SU-DHL-6 (cell line): Measurements from ENCODE around the gene EXOC3.
A peak's percentile ranks its signal among the peaks of the same experiment; 100 is the strongest.

Experiments used
- H2AFZ ChIP-seq: fragments of 200-600 bp; sonication (generic); 2 replicates; pipeline ENCODE4 v1.6.1; 2014; ENCODE audit warnings: low read depth, mild to moderate bottlenecking, moderate library complexity, mixed read lengths, antibody characterized with exemption, low read length; ENCODE audit not compliant: severe bottlenecking
- H3F3A ChIP-seq: fragments of 200-600 bp; shearing (Covaris generic); 2 replicates; pipeline ENCODE4 v1.6.0; 2016; ENCODE audit warnings: antibody characterized with exemption, mild to moderate bottlenecking; ENCODE audit not compliant: insufficient read depth
- H3K27ac ChIP-seq: fragments of 200-600 bp; sonication (generic); 2 replicates; pipeline ENCODE4 v1.5.1; 2016; ENCODE audit warnings: low read depth, mild to moderate bottlenecking, low read length, moderate library complexity, mixed read lengths
- H3K27me3 ChIP-seq: fragments of 200-600 bp; sonication (generic), shearing (Covaris generic); 2 replicates; pipeline ENCODE4 v1.6.0; 2014; ENCODE audit warnings: mild to moderate bottlenecking, low read length
- H3K36me3 ChIP-seq: fragments of 200-600 bp; sonication (generic); 2 replicates; pipeline ENCODE4 v1.6.1; 2014; ENCODE audit warnings: mild to moderate bottlenecking, low read length, mixed read lengths
- H3K4me2 ChIP-seq: fragments of 300-600, 200-600 bp; shearing (Covaris generic), sonication (generic); 2 replicates; pipeline ENCODE4 v1.6.0; 2014; ENCODE audit warnings: low read length, low read depth, mild to moderate bottlenecking; ENCODE audit not compliant: poor library complexity, severe bottlenecking
- H3K4me3 ChIP-seq: fragments of 200-600 bp; sonication (generic); 2 replicates; pipeline ENCODE4 v1.5.1; 2014; ENCODE audit warnings: antibody characterized with exemption, low read length, mild to moderate bottlenecking, mixed read lengths; ENCODE audit not compliant: insufficient read depth, poor library complexity, severe bottlenecking
- H3K79me2 ChIP-seq: fragments of 200-600 bp; sonication (generic); 2 replicates; pipeline ENCODE4 v1.6.1; 2014; ENCODE audit warnings: mild to moderate bottlenecking, low read length, moderate library complexity; ENCODE audit not compliant: insufficient read depth
- H3K9ac ChIP-seq: fragments of 200-600 bp; sonication (generic); 2 replicates; pipeline ENCODE4 v1.7.0; 2014; ENCODE audit warnings: mild to moderate bottlenecking, low read length
- H3K9me2 ChIP-seq: fragments of 200-600 bp; sonication (generic); replicated peaks from 2 replicates; pipeline ENCODE4 v1.6.1; 2014; ENCODE audit warnings: low read length; ENCODE audit not compliant: insufficient read depth
- H3K9me3 ChIP-seq: fragments of 200-600 bp; sonication (generic); 2 replicates; pipeline ENCODE4 v1.6.1; 2014; ENCODE audit warnings: low read length, mixed read lengths; ENCODE audit not compliant: insufficient read depth
- H4K20me1 ChIP-seq: fragments of 200-600 bp; sonication (generic); 2 replicates; pipeline ENCODE4 v1.6.1; 2014; ENCODE audit warnings: low read depth, mild to moderate bottlenecking, antibody characterized with exemption, low read length, moderate library complexity, mixed read lengths
- EZH2phosphoT487 ChIP-seq: fragments of 200-600 bp; sonication (generic), shearing (Covaris generic); conservative IDR thresholded peaks from 2 replicates; pipeline ENCODE4 v1.6.1; 2018; ENCODE audit warnings: mild to moderate bottlenecking, antibody characterized with exemption, low read length, moderate library complexity, mixed read lengths
- TF ChIP-seq, protein P1 (sequence below): fragments of 200-600 bp; sonication (generic); IDR thresholded peaks from one replicate; pipeline ENCODE4 v1.5.1; 2017; ENCODE audit warnings: antibody characterized with exemption, mild to moderate bottlenecking, low read length, moderate library complexity; ENCODE audit not compliant: insufficient read depth, poor library complexity, severe bottlenecking

EXOC3 gene

GRCh38 chr5:422323-423232, 20.4 kb upstream of the EXOC3 start:
- Histone ChIP-seq H2AFZ (no peak overlapping the region), H3F3A (peaks cover 4% of the 10 kb centered on the region; the same call in 1 of the 2 replicates), H4K20me1 (no peaks in the 10 kb centered on the region), H3K9ac (no peak overlapping the region), H3K36me3 (no peaks in the 10 kb centered on the region), H3K4me3 (no peak overlapping the region), H3K9me3 (no peaks in the 10 kb centered on the region), H3K27ac (peak overlapping the region; percentile 86), H3K4me2 (no peak overlapping the region), H3K9me2 (no peaks in the 10 kb centered on the region), H3K27me3 (no peaks in the 10 kb centered on the region), H3K79me2 (no peaks in the 10 kb centered on the region)
- TF ChIP-seq, protein P1, sequence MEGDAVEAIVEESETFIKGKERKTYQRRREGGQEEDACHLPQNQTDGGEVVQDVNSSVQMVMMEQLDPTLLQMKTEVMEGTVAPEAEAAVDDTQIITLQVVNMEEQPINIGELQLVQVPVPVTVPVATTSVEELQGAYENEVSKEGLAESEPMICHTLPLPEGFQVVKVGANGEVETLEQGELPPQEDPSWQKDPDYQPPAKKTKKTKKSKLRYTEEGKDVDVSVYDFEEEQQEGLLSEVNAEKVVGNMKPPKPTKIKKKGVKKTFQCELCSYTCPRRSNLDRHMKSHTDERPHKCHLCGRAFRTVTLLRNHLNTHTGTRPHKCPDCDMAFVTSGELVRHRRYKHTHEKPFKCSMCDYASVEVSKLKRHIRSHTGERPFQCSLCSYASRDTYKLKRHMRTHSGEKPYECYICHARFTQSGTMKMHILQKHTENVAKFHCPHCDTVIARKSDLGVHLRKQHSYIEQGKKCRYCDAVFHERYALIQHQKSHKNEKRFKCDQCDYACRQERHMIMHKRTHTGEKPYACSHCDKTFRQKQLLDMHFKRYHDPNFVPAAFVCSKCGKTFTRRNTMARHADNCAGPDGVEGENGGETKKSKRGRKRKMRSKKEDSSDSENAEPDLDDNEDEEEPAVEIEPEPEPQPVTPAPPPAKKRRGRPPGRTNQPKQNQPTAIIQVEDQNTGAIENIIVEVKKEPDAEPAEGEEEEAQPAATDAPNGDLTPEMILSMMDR = no peak
- no peak for TF ChIP-seq EZH2phosphoT487

DNA sequence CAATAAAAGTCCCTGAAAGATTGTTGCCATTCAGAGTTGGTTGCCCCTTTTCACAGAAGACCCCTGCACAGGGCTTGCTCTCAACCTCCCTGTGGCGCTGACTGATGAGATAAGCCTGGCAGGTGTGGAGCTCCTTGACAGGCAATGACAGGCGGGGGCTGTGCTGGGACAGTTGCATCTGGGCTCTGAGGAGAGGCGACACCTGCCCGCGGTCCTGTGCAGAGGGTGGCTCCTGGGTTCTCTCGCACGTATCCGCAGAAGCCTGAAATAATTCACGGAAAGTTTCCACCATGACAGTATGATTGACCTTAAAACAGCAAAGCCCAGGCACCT, 19.8 kb upstream of the EXOC3 start:
- H3K36me3 ChIP-seq = no peaks in the 10 kb centered on the region
- peaks cover 4% of the 10 kb centered on the region; the same call in 1 of the 2 replicates for H3F3A ChIP-seq
- H4K20me1 ChIP-seq = no peaks in the 10 kb centered on the region
- no peaks in the 10 kb centered on the region for H3K79me2 ChIP-seq
- no peaks in the 10 kb centered on the region for H3K9me3 ChIP-seq
- no peak overlapping the region for H3K9ac ChIP-seq
- no peaks in the 10 kb centered on the region for H3K27me3 ChIP-seq
- H3K9me2 ChIP-seq = no peaks in the 10 kb centered on the region
- no peak overlapping the region for H3K4me2 ChIP-seq
- no peak overlapping the region for H2AFZ ChIP-seq
- no peak for TF ChIP-seq EZH2phosphoT487
- TF ChIP-seq, protein P1 = no peak
- H3K27ac ChIP-seq = peak overlapping the region; percentile 86
- H3K4me3 ChIP-seq = no peak overlapping the region

DNA sequence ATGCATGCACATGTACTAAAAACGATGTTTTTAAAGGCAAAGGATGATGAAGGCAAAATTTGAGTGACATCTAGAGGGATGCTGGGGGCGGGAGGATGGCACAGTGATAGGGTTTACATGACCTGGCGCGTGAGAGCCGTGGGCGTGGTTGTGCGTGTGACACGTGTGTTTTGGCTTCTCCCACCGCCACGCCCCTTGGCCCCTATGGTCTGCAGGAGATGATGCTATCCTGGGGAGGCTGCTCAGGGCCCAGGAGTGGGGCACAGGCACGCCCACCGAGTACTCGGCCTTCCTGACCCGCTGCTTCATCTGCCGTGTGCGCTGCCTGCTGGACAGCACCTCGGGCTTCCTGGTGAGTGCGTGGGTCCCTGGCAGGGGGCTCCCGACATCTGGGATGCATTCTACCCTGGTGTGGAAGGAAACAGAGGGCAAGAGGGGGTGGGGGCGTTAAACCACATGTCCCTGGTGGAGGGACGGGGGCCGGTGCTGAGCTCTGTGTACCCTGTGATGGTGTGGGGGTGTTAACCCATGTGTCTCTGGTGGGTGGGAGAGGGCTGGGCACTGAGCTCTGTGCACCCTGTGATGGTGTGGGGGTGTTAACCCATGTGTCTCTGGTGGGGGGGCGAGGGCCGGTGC, 19.2 kb upstream of the EXOC3 start:
- Histone ChIP-seq H3K9ac (peak overlapping the region; percentile 53), H2AFZ (no peak overlapping the region), H3K9me3 (no peaks in the 10 kb centered on the region), H3K4me2 (no peak overlapping the region), H3K4me3 (no peak overlapping the region), H3K27ac (peak overlapping the region; percentile 86), H3K36me3 (no peaks in the 10 kb centered on the region), H3K9me2 (no peaks in the 10 kb centered on the region), H3K27me3 (no peaks in the 10 kb centered on the region), H4K20me1 (no peaks in the 10 kb centered on the region), H3K79me2 (no peaks in the 10 kb centered on the region), H3F3A (peaks cover 4% of the 10 kb centered on the region; the same call in 1 of the 2 replicates)
- TF ChIP-seq, protein P1 = no peak
- TF ChIP-seq EZH2phosphoT487 = no peak
